Natural killer cell (primary cell): ENCODE measurements around the gene SLC2A5. TPM values are rescaled to one million over a fixed set of nuclear protein-coding genes. Genes with fewer than 3 reads are reported as not detected.

Experiments
- ATAC-seq, 3 donors: fragments of 150-1000 bp in 2 of 3; fragments of 200-7000 bp in 1 of 3; cut with Tn5 transposase; 1 replicate in 1 of 3; 2 replicates in 2 of 3; pipeline ENCODE4 v1.10.0; 2021; ENCODE audit warnings: mild to moderate bottlenecking in 2 of 3, moderate library complexity in 2 of 3
- DNase-seq, 2 donors: peaks; one replicate each; pipeline versions ENCODE4 v3.0.0 to v3.0.0-alpha.2; 2013 to 2021; ENCODE audit warnings: mixed read lengths in 1 of 2
- H3K27ac ChIP-seq: one replicate; pipeline ENCODE4 v1.5.1; 2013; ENCODE audit warnings: mild to moderate bottlenecking, low read length
- H3K27me3 ChIP-seq: one replicate; pipeline ENCODE4 v1.6.1; 2013; ENCODE audit warnings: low read length; ENCODE audit not compliant: control insufficient read depth, insufficient read depth
- H3K36me3 ChIP-seq: one replicate; pipeline ENCODE4 v1.6.1; 2013; ENCODE audit warnings: low read length; ENCODE audit not compliant: control insufficient read depth, insufficient read depth
- H3K4me1 ChIP-seq: one replicate; pipeline ENCODE4 v1.6.1; 2013; ENCODE audit warnings: low read length; ENCODE audit not compliant: control insufficient read depth, insufficient read depth
- H3K4me3 ChIP-seq: one replicate; pipeline ENCODE4 v1.5.1; 2013; ENCODE audit warnings: low read length
- H3K9me3 ChIP-seq: one replicate; pipeline ENCODE4 v1.6.1; 2013; ENCODE audit warnings: low read length; ENCODE audit not compliant: control insufficient read depth, insufficient read depth
- H3K27ac Mint-ChIP-seq, 2 donors: one replicate each; pipeline ENCODE4 v1.8.0; 2022; ENCODE audit warnings: mild to moderate bottlenecking in 2 of 2, mixed read lengths in 2 of 2, moderate library complexity in 1 of 2
- H3K27me3 Mint-ChIP-seq, 2 donors: one replicate each; pipeline ENCODE4 v1.8.0; 2022; ENCODE audit warnings: low read depth in 2 of 2, mixed read lengths in 2 of 2
- H3K36me3 Mint-ChIP-seq: one replicate; pipeline ENCODE4 v1.8.0; 2022; ENCODE audit warnings: mixed read lengths
- H3K4me1 Mint-ChIP-seq, 2 donors: one replicate each; pipeline ENCODE4 v1.8.0; 2022; ENCODE audit warnings: mixed read lengths in 2 of 2
- H3K4me3 Mint-ChIP-seq: one replicate; pipeline ENCODE4 v1.8.0; 2022; ENCODE audit warnings: mild to moderate bottlenecking, moderate library complexity, mixed read lengths
- H3K9me3 Mint-ChIP-seq, 2 donors: one replicate each; pipeline ENCODE4 v1.8.0; 2022; ENCODE audit warnings: mixed read lengths in 2 of 2
- WGBS: methylation state at CpG from one replicate; pipeline ENCODE4 v1.1.7; 2013; ENCODE audit warnings: missing lambda C conversion rate; ENCODE audit not compliant: insufficient coverage; 5-methylcytosine and 5-hydroxymethylcytosine counted together
- intact Hi-C: fragments of 100-400 bp; cut with micrococcal nuclease; formaldehyde crosslinking; loops from one replicate; pipeline ENCODE4 v1.14.2; 2022
- total RNA-seq, 4 donors: library from RNA; stranded (reverse); fragments of 120-200 nt in 1 of 4; gene quantifications; one replicate each; pipeline versions ENCODE4 v1.2.3 to v1.2.4, GENCODE V29; 2013 to 2022
- TF ChIP-seq, protein P1 (sequence below): fragments of 200-600 bp; IDR thresholded peaks from one replicate; pipeline ENCODE4 v1.8.0; 2022; ENCODE audit warnings: antibody characterized with exemption

SLC2A5 gene
- total RNA-seq, 3 donors from 2014 or later (not counting 1 experiment from before 2014, with no cell fraction given): not detected

- Histone ChIP-seq H3K4me1 (peaks cover 7% of the 10 kb centered on the region), H3K36me3 (no peaks in the 10 kb centered on the region), H3K27ac (no peak overlapping the region), H3K27me3 (no peaks in the 10 kb centered on the region), H3K9me3 (no peaks in the 10 kb centered on the region), H3K4me3 (no peak overlapping the region)
- ATAC-seq (no peak), DNase-seq (no peak)
- intact Hi-C loops: no loop called here
- Mint-ChIP-seq H3K36me3 (no peaks in the 10 kb centered on the region), H3K4me3 (no peak overlapping the region), H3K27ac (no peak overlapping the region), H3K27me3 (peaks cover 0 to 9% of the 10 kb centered on the region in 2 donors), H3K9me3 (no peaks in the 10 kb centered on the region), H3K4me1 (peaks cover 0 to 7% of the 10 kb centered on the region in 2 donors)
- TF ChIP-seq, protein P1, sequence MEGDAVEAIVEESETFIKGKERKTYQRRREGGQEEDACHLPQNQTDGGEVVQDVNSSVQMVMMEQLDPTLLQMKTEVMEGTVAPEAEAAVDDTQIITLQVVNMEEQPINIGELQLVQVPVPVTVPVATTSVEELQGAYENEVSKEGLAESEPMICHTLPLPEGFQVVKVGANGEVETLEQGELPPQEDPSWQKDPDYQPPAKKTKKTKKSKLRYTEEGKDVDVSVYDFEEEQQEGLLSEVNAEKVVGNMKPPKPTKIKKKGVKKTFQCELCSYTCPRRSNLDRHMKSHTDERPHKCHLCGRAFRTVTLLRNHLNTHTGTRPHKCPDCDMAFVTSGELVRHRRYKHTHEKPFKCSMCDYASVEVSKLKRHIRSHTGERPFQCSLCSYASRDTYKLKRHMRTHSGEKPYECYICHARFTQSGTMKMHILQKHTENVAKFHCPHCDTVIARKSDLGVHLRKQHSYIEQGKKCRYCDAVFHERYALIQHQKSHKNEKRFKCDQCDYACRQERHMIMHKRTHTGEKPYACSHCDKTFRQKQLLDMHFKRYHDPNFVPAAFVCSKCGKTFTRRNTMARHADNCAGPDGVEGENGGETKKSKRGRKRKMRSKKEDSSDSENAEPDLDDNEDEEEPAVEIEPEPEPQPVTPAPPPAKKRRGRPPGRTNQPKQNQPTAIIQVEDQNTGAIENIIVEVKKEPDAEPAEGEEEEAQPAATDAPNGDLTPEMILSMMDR: no peak
- WGBS: 92% methylated on average over 14 of the region's 14 CpGs
Observed at GRCh38 chr1:8985915-8986813, 83.3 kb downstream of the SLC2A5 start.

Other genes with a start within 250 kb of the SLC2A5 start
- 100 to 1,000 TPM; 254 to 299 (median 266) TPM for gene ENO1, start 190.9 kb downstream of the SLC2A5 start, total RNA-seq
- gene CA6, start 123.8 kb downstream of the SLC2A5 start, total RNA-seq: not detected
- gene SLC2A7, start 43.2 kb downstream of the SLC2A5 start, total RNA-seq: not detected
- 1 to 10 TPM in 2 of 3 donors, under 1 TPM in 1; 1.00 to 1.2 (median 1.1) TPM for gene GPR157, start 59.5 kb upstream of the SLC2A5 start, total RNA-seq
- 10 to 100 TPM; 24.3 to 37.1 (median 31.2) TPM for gene H6PD, start 165.1 kb upstream of the SLC2A5 start, total RNA-seq
- 1 to 10 TPM in 2 of 3 donors, under 1 TPM in 1; 0.82 to 3.0 (median 1.5) TPM for gene SPSB1, start 223.3 kb upstream of the SLC2A5 start, total RNA-seq